H9 (cell line): Measurements from ENCODE around the gene TRIO. TPM values are rescaled to one million over a fixed set of nuclear protein-coding genes. Genes with fewer than 3 reads are reported as not detected.

Experiments
- DNase-seq: peaks from one replicate; pipeline ENCODE4 v3.0.0-alpha.2; 2017
- H2AFZ ChIP-seq: one replicate; pipeline ENCODE4 v1.6.1; 2013; ENCODE audit warnings: mild to moderate bottlenecking, low read length, control low read depth, moderate library complexity
- H2AK5ac ChIP-seq: 2 replicates; pipeline ENCODE4 v1.6.1; 2013; ENCODE audit warnings: low read length, control low read depth, mixed read lengths; ENCODE audit not compliant: insufficient read length
- H2BK120ac ChIP-seq: one replicate; pipeline ENCODE4 v1.6.1; 2013; ENCODE audit warnings: low read depth, mild to moderate bottlenecking, low read length, control low read depth, inconsistent platforms; ENCODE audit not compliant: poor library complexity, severe bottlenecking
- H2BK12ac ChIP-seq: 2 replicates; pipeline ENCODE4 v1.6.1; 2013; ENCODE audit warnings: low read length, control low read depth, mixed read lengths, low read depth; ENCODE audit not compliant: insufficient read length
- H2BK15ac ChIP-seq: 2 replicates; pipeline ENCODE4 v1.6.1; 2013; ENCODE audit warnings: low read depth, low read length, control low read depth
- H2BK20ac ChIP-seq: one replicate; pipeline ENCODE4 v1.6.1; 2013; ENCODE audit warnings: low read depth, mild to moderate bottlenecking, low read length, control low read depth, inconsistent platforms; ENCODE audit not compliant: poor library complexity, severe bottlenecking
- H2BK5ac ChIP-seq: 2 replicates; pipeline ENCODE4 v1.6.1; 2013; ENCODE audit warnings: low read length, control low read depth, mixed read lengths; ENCODE audit not compliant: insufficient read length
- H3K14ac ChIP-seq: 2 replicates; pipeline ENCODE4 v1.6.1; 2013; ENCODE audit warnings: low read length, control low read depth; ENCODE audit not compliant: insufficient read depth
- H3K18ac ChIP-seq: 2 replicates; pipeline ENCODE4 v1.6.1; 2013; ENCODE audit warnings: low read depth, mild to moderate bottlenecking, mixed read lengths, low read length, control low read depth; ENCODE audit not compliant: insufficient read length
- H3K23ac ChIP-seq: 2 replicates; pipeline ENCODE4 v1.6.1; 2013; ENCODE audit warnings: low read length, control low read depth, mixed read lengths, low read depth; ENCODE audit not compliant: insufficient read length
- H3K23me2 ChIP-seq: 2 replicates; pipeline ENCODE4 v1.6.1; 2013; ENCODE audit warnings: low read depth, mild to moderate bottlenecking, mixed read lengths, low read length, control low read depth; ENCODE audit not compliant: insufficient read length, poor library complexity, severe bottlenecking
- H3K27ac ChIP-seq: 2 replicates; pipeline ENCODE4 v1.5.1; 2013; ENCODE audit warnings: low read length, control low read depth, mixed read lengths, low read depth; ENCODE audit not compliant: insufficient read length
- H3K27me3 ChIP-seq: 2 replicates; pipeline ENCODE4 v1.6.1; 2013; ENCODE audit warnings: low read length, control low read depth, inconsistent platforms; ENCODE audit not compliant: insufficient read depth
- H3K4ac ChIP-seq: 2 replicates; pipeline ENCODE4 v1.6.1; 2013; ENCODE audit warnings: low read depth, mild to moderate bottlenecking, control low read depth, inconsistent platforms, low read length, moderate library complexity
- H3K4me1 ChIP-seq: 2 replicates; pipeline ENCODE4 v1.6.1; 2013; ENCODE audit warnings: low read length, control low read depth, inconsistent platforms; ENCODE audit not compliant: insufficient read depth
- H3K4me2 ChIP-seq: 2 replicates; pipeline ENCODE4 v1.6.1; 2013; ENCODE audit warnings: low read length, control low read depth, mixed read lengths; ENCODE audit not compliant: insufficient read length, insufficient read depth
- H3K56ac ChIP-seq: 2 replicates; pipeline ENCODE4 v1.6.1; 2013; ENCODE audit warnings: low read depth, mild to moderate bottlenecking, mixed read lengths, low read length, control low read depth; ENCODE audit not compliant: insufficient read length
- H3K79me1 ChIP-seq: 2 replicates; pipeline ENCODE4 v1.6.1; 2013; ENCODE audit warnings: low read depth, mild to moderate bottlenecking, moderate library complexity, low read length, control low read depth, inconsistent platforms; ENCODE audit not compliant: insufficient read depth, poor library complexity, severe bottlenecking
- H3K79me2 ChIP-seq: 2 replicates; pipeline ENCODE4 v1.6.1; 2013; ENCODE audit warnings: low read length, control low read depth, inconsistent platforms; ENCODE audit not compliant: insufficient read depth
- H3K9ac ChIP-seq: 2 replicates; pipeline ENCODE4 v1.6.1; 2013; ENCODE audit warnings: low read length, control low read depth, mixed read lengths; ENCODE audit not compliant: insufficient read length; ENCODE audit errors: extremely low read depth
- H3K9me3 ChIP-seq: one replicate; pipeline ENCODE4 v1.6.1; 2013; ENCODE audit warnings: low read depth, low read length, inconsistent platforms; ENCODE audit not compliant: control insufficient read depth
- H3T11ph ChIP-seq: one replicate; pipeline ENCODE4 v1.6.1; 2013; ENCODE audit warnings: mild to moderate bottlenecking, low read length, control low read depth, inconsistent platforms
- H4K20me1 ChIP-seq: one replicate; pipeline ENCODE4 v1.6.1; 2013; ENCODE audit not compliant: control insufficient read depth, insufficient read length, insufficient read depth
- H4K5ac ChIP-seq: 2 replicates; pipeline ENCODE4 v1.6.1; 2013; ENCODE audit warnings: low read depth, mild to moderate bottlenecking, mixed read lengths, low read length, control low read depth; ENCODE audit not compliant: insufficient read length
- H4K8ac ChIP-seq: replicated peaks from 2 replicates; pipeline ENCODE4 v1.6.1; 2013; ENCODE audit warnings: low read length, control low read depth, mixed read lengths, low read depth; ENCODE audit not compliant: insufficient read length
- H4K91ac ChIP-seq: 2 replicates; pipeline ENCODE4 v1.6.1; 2013; ENCODE audit warnings: low read depth, mild to moderate bottlenecking, moderate library complexity, mixed read lengths, low read length, control low read depth; ENCODE audit not compliant: insufficient read length
- H3K27ac Mint-ChIP-seq, 3 experiments: 2 replicates in 2 of 3; 3 replicates in 1 of 3; pipeline ENCODE4 v1.8.0; 2020 to 2021; ENCODE audit warnings: mixed read lengths in 3 of 3, mild to moderate bottlenecking in 1 of 3, moderate library complexity in 1 of 3
- H3K27me3 Mint-ChIP-seq: 2 replicates; pipeline ENCODE4 v1.8.0; 2021; ENCODE audit warnings: low read depth, mild to moderate bottlenecking, moderate library complexity, mixed read lengths
- H3K36me3 Mint-ChIP-seq, 3 experiments: 2 replicates in 2 of 3; 3 replicates in 1 of 3; pipeline ENCODE4 v1.8.0; 2020 to 2021; ENCODE audit warnings: low read depth in 3 of 3, mixed read lengths in 3 of 3; ENCODE audit not compliant: insufficient read depth in 1 of 3
- H3K4me1 Mint-ChIP-seq, 2 experiments: 2 replicates each; pipeline ENCODE4 v1.8.0; 2020; ENCODE audit warnings: mixed read lengths in 2 of 2
- H3K4me3 Mint-ChIP-seq, 2 experiments: 2 replicates in 1 of 2; 3 replicates in 1 of 2; pipeline ENCODE4 v1.8.0; 2020 to 2021; ENCODE audit warnings: mild to moderate bottlenecking in 2 of 2, mixed read lengths in 2 of 2, moderate library complexity in 1 of 2
- H3K9me3 Mint-ChIP-seq, 2 experiments: 2 replicates in 1 of 2; 3 replicates in 1 of 2; pipeline ENCODE4 v1.8.0; 2020; ENCODE audit warnings: mild to moderate bottlenecking in 2 of 2, mixed read lengths in 2 of 2, moderate library complexity in 1 of 2
- WGBS: extraction: QIAGEN DNeasy Blood & Tissue Kit; methylation state at CpG from one replicate; pipeline ENCODE4 v1.1.7; 2013; ENCODE audit warnings: missing lambda C conversion rate, low lambda C conversion rate, mixed read lengths; ENCODE audit not compliant: insufficient read length; ENCODE audit errors: extremely low coverage; 5-methylcytosine and 5-hydroxymethylcytosine counted together
- total RNA-seq: library from RNA; stranded (reverse); gene quantifications from 2 replicates; pipeline ENCODE4 v1.2.1, GENCODE V29; 2021
- TF ChIP-seq, protein P1 (sequence below): fragments of 200-600 bp; sonication (generic); conservative IDR thresholded peaks from 3 replicates; pipeline ENCODE4 v1.8.0; 2021; ENCODE audit warnings: antibody characterized with exemption, mild to moderate bottlenecking

TRIO gene
- total RNA-seq, 1 experiment from 2014 or later: 87.8 TPM

DNA sequence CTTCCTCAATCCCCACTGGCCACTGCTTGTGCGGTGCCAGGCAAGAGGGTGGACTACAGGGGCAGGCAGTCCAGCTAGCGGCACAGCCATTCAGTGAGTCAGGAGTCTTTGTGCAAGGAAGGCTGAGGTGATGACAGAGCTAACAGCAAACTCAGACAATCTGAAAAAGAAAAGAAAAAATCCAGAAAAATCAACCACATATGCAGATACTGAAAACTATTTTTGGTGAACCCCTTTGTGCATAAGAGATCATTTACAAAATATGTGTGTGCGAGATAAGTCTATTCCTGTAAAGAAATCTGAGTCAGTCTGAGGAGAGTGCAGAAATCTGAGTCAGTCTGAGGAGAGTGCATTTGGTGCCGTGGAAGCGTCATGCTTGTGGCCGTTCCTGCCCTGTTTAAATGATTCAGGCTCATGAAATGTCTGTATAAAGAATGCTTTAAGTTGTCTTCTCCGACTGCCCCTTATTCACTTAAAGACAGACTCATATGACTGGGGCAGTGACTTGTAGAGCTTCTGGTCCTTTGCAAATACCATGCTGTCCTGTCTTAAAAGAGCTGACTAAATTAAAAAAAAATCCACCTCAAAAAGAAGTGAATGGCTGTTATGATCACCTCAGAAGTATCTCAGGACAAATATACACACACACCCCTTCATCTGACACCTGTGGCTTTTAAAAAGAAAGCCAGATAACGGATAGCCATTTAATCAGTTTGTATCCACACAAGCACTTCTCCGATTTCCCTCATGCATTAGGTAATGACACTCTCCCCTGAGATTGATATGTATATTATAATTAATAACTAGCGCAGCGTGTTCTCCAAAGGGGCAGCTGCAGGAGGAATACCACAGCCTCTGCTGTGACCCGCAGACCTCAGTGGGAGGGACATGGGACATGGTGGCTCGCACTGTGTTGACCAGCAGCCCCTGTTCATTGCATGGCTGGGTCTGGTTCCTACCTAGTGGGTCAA lies 47.3 kb downstream of the TRIO start:
- no CpG with 5 or more reads among the region's 13 CpGs for WGBS
- H4K5ac ChIP-seq: no peak overlapping the region
- no peaks in the 10 kb centered on the region for H3K23me2 ChIP-seq
- no peak overlapping the region for H3K9ac ChIP-seq
- Mint-ChIP-seq H3K36me3 (no peaks in the 10 kb centered on the region), H3K27me3 (no peaks in the 10 kb centered on the region), H3K4me1 (peaks cover 38 to 39% of the 10 kb centered on the region in 2 experiments), H3K4me3 (no peak overlapping the region), H3K27ac (no peak overlapping the region; a peak in 1 of 7 replicates), H3K9me3 (no peaks in the 10 kb centered on the region)
- H3K27me3 ChIP-seq: no peaks in the 10 kb centered on the region
- no peak overlapping the region for H2BK5ac ChIP-seq
- H2BK120ac ChIP-seq: no peak overlapping the region
- H2AFZ ChIP-seq: no peak overlapping the region
- no peak overlapping the region for H2BK12ac ChIP-seq
- no peaks in the 10 kb centered on the region for H3K9me3 ChIP-seq
- no peak overlapping the region for H3T11ph ChIP-seq
- H3K4ac ChIP-seq: no peak overlapping the region
- peaks cover 10% of the 10 kb centered on the region for H3K79me1 ChIP-seq
- no peak overlapping the region for H2AK5ac ChIP-seq
- no peak overlapping the region for H4K91ac ChIP-seq
- H3K14ac ChIP-seq: no peak overlapping the region
- no peak overlapping the region for H2BK15ac ChIP-seq
- no peak overlapping the region for H3K56ac ChIP-seq
- H3K4me1 ChIP-seq: peaks cover 5% of the 10 kb centered on the region
- peaks cover 29% of the 10 kb centered on the region; the same call in 1 of the 2 replicates for H3K79me2 ChIP-seq
- H3K4me2 ChIP-seq: no peak overlapping the region
- no peak overlapping the region for H3K23ac ChIP-seq
- H3K18ac ChIP-seq: no peak overlapping the region
- H3K27ac ChIP-seq: no peak overlapping the region
- no peak overlapping the region for H4K8ac ChIP-seq
- DNase-seq: no peak
- TF ChIP-seq, protein P1, sequence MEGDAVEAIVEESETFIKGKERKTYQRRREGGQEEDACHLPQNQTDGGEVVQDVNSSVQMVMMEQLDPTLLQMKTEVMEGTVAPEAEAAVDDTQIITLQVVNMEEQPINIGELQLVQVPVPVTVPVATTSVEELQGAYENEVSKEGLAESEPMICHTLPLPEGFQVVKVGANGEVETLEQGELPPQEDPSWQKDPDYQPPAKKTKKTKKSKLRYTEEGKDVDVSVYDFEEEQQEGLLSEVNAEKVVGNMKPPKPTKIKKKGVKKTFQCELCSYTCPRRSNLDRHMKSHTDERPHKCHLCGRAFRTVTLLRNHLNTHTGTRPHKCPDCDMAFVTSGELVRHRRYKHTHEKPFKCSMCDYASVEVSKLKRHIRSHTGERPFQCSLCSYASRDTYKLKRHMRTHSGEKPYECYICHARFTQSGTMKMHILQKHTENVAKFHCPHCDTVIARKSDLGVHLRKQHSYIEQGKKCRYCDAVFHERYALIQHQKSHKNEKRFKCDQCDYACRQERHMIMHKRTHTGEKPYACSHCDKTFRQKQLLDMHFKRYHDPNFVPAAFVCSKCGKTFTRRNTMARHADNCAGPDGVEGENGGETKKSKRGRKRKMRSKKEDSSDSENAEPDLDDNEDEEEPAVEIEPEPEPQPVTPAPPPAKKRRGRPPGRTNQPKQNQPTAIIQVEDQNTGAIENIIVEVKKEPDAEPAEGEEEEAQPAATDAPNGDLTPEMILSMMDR: no peak
- H4K20me1 ChIP-seq: no peaks in the 10 kb centered on the region
- no peak overlapping the region for H2BK20ac ChIP-seq
